ENCODE results near the gene DHX15.

DNA sequence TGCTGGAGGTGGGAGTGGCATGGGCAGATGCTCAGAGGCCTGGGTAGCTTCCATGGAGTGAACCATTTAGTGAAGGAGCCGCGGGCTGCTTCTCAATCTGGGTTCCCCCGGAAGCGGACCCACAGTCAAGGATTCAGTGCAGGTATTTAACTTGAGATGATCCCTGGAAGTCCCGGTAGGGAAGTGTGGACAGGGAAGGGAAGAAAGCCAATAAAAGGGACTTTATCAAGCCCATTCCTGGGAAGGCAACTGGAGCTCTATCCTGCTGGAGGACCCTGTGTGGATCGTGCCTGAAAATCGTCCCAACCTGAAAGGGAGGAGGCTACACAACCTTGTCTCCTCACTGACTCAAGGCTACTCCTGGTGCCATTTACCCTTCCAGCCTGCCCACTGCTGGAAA lies 76.9 kb downstream of the DHX15 start:
- TF ChIP-seq, protein P1, sequence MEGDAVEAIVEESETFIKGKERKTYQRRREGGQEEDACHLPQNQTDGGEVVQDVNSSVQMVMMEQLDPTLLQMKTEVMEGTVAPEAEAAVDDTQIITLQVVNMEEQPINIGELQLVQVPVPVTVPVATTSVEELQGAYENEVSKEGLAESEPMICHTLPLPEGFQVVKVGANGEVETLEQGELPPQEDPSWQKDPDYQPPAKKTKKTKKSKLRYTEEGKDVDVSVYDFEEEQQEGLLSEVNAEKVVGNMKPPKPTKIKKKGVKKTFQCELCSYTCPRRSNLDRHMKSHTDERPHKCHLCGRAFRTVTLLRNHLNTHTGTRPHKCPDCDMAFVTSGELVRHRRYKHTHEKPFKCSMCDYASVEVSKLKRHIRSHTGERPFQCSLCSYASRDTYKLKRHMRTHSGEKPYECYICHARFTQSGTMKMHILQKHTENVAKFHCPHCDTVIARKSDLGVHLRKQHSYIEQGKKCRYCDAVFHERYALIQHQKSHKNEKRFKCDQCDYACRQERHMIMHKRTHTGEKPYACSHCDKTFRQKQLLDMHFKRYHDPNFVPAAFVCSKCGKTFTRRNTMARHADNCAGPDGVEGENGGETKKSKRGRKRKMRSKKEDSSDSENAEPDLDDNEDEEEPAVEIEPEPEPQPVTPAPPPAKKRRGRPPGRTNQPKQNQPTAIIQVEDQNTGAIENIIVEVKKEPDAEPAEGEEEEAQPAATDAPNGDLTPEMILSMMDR (IDR thresholded peaks at IDR 0.05; ENCODE audit: low read length), result no peak
- TF ChIP-seq EZH2 (IDR thresholded peaks at IDR 0.05; ENCODE audit: borderline replicate concordance, low read length), result no peak

Measured in OCI-LY1 (cell line).